ENCODE results near the gene DEPDC5. TPM values are rescaled to one million over a fixed set of nuclear protein-coding genes. Genes with fewer than 3 reads are reported as not detected.
A peak's percentile ranks its signal among the peaks of the same experiment; 100 is the strongest.
"Not testable (repeated sequence)": the region's sequence is repeated elsewhere in the genome, so short reads cannot be mapped to it uniquely, and the experiment has no call there.

The DEPDC5 gene
- total and polyA plus RNA-seq, 4 experiments from 2014 or later: 3.9 to 54.4 (median 32.0) TPM

DNA sequence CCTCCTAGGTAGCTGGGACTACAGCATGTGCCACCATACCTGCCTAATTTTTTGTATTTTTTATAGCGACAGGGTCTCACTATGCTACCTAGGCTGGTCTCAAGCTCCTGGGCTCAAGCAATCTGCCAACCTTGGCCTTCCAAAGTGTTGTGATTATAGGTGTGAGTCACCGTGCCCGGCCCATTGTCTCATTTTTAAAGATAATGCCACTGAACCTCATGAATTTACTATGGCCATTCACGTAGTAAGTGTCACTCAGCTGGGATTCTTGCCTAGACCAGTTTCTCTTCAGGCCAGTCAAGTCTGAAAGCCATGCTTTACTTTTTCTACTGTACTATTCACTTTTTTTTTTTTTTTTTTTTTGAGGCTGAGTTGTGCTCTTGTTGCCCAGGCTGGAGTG, 22.4 kb downstream of the DEPDC5 start:
- Histone ChIP-seq H3K4me1 (ENCODE audit: insufficient read depth, low read length) (no peaks in the 10 kb centered on the region), H3K9me3 (ENCODE audit: control insufficient read depth in 1 of 2, low read length in 2 of 2) (no peaks in the 10 kb centered on the region), H3K27me3 (ENCODE audit: insufficient read depth, low read length) (no peaks in the 10 kb centered on the region), H3K4me3 (ENCODE audit: low read length in 2 of 2) (no peak overlapping the region), H3K36me3 (ENCODE audit: insufficient read depth, low read length) (peaks cover 27% of the 10 kb centered on the region), H3K27ac (ENCODE audit: low read depth, low read length) (no peak overlapping the region)
- Mint-ChIP-seq H3K27me3 (no peaks in the 10 kb centered on the region), H3K9me3 (no peaks in the 10 kb centered on the region), H3K36me3 (peaks cover 34 to 54% of the 10 kb centered on the region in 2 donors), H3K27ac (no peak overlapping the region), H3K4me3 (no peak overlapping the region), H3K4me1 (peaks cover 0 to 2% (median 0%) of the 10 kb centered on the region in 4 donors)
- ChIA-PET POLR2A (ENCODE audit: partially characterized antibody) (interaction anchor here (1.3 kb wide), 1 partner anchor 23 kb away, joined by 4 read pairs; the partner anchor contains the start of gene DEPDC5), CTCF (ENCODE audit: partially characterized antibody) (no interaction called here)
- intact Hi-C loops (cut with micrococcal nuclease): no loop called here
- no peak for DNase-seq

DNA sequence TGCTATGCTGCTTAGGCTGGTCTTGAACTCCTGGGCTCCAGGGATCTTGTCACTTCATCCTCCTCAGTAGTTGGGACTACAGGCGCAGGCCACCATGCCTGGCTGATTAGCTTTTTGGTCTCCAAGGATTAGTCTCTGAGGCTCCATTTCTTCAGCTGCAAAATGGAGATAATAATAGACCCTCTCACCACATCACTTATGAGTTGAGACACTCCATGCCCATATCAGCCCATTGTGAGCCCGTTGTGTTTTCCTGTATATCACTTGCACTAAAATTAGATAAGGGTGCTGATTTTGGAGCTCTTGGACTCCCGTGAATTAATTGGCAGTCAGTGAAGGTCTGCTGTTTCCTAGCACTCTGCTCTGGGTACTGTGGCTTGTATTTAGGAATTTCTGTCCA, 36.0 kb downstream of the DEPDC5 start:
- intact Hi-C loops (cut with micrococcal nuclease): no loop called here
- Mint-ChIP-seq H3K9me3 (no peaks in the 10 kb centered on the region), H3K4me1 (peaks cover 0 to 2% (median 0%) of the 10 kb centered on the region in 4 donors), H3K27ac (peak overlapping the region in 1 of 7 donors; percentile 14), H3K4me3 (no peak overlapping the region), H3K36me3 (peaks cover 3 to 27% of the 10 kb centered on the region in 2 donors), H3K27me3 (no peaks in the 10 kb centered on the region)
- Histone ChIP-seq H3K27ac (ENCODE audit: low read depth, low read length) (no peak overlapping the region), H3K27me3 (ENCODE audit: insufficient read depth, low read length) (no peaks in the 10 kb centered on the region), H3K36me3 (ENCODE audit: insufficient read depth, low read length) (peaks cover 10% of the 10 kb centered on the region), H3K4me1 (ENCODE audit: insufficient read depth, low read length) (no peaks in the 10 kb centered on the region), H3K9me3 (ENCODE audit: control insufficient read depth in 1 of 2, low read length in 2 of 2) (no peaks in the 10 kb centered on the region), H3K4me3 (ENCODE audit: low read length in 2 of 2) (no peak overlapping the region)
- CTCF ChIA-PET (ENCODE audit: partially characterized antibody): no interaction called here
- POLR2A ChIA-PET (ENCODE audit: partially characterized antibody): no interaction called here
- no peak for DNase-seq

DNA sequence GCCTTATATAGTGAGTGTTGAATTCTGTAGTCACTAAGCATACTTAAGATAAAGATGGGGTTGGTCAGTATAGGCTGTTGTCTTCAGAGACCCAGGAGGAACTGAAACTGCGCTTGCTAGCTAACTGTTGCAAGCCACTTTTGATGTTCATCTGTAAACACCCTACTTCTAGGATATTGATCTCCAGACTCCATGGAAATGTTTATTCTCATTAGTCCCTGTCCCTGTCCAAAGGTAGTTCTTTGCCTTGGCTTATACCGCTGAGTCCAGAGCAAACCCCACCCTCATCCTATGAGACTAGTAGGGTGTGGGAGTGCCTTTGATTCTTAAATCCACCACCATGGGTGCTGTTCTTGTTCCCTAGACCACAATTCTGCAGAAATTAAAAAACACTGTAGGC, 36.4 kb downstream of the DEPDC5 start:
- DNase-seq: no peak
- Histone ChIP-seq H3K27me3 (ENCODE audit: insufficient read depth, low read length) (no peaks in the 10 kb centered on the region), H3K4me1 (ENCODE audit: insufficient read depth, low read length) (no peaks in the 10 kb centered on the region), H3K4me3 (ENCODE audit: low read length in 2 of 2) (no peak overlapping the region), H3K9me3 (ENCODE audit: control insufficient read depth in 1 of 2, low read length in 2 of 2) (no peaks in the 10 kb centered on the region), H3K27ac (ENCODE audit: low read depth, low read length) (no peak overlapping the region), H3K36me3 (ENCODE audit: insufficient read depth, low read length) (peaks cover 10% of the 10 kb centered on the region)
- intact Hi-C loops (cut with micrococcal nuclease): no loop called here
- peak overlapping the region in 1 of 7 donors; percentile 72 for H3K27ac Mint-ChIP-seq
- H3K36me3 Mint-ChIP-seq: peaks cover 0 to 22% of the 10 kb centered on the region in 2 donors
- ChIA-PET CTCF (ENCODE audit: partially characterized antibody) (no interaction called here), POLR2A (ENCODE audit: partially characterized antibody) (no interaction called here)
- no peaks in the 10 kb centered on the region for H3K9me3 Mint-ChIP-seq
- no peaks in the 10 kb centered on the region for H3K27me3 Mint-ChIP-seq
- peaks cover 0 to 2% (median 0%) of the 10 kb centered on the region in 4 donors for H3K4me1 Mint-ChIP-seq
- H3K4me3 Mint-ChIP-seq: no peak overlapping the region

DNA sequence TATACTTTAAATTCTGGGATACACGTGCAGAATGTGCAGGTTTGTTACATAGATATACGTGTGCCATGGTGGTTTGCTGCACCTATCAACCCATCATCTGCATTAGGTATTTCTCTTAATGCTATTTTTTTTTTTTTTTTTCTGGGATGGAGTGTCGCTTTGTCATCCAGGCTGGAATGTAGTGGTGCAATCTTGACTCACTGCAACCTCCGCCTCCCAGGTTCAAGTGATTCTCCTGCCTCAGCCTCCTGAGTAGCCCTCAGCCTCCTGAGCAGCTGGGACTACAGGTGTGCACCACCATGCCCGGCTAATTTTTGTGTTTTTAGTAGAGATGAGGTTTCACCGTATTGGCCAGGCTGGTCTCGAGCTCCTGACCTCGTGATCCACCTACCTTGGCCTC, 45.5 kb downstream of the DEPDC5 start:
- H3K27me3 Mint-ChIP-seq; H3K4me1 Mint-ChIP-seq; DNase-seq; H3K4me1 ChIP-seq (ENCODE audit: insufficient read depth, low read length); H3K27ac ChIP-seq (ENCODE audit: low read depth, low read length); H3K27me3 ChIP-seq (ENCODE audit: insufficient read depth, low read length); H3K9me3 ChIP-seq (ENCODE audit: control insufficient read depth in 1 of 2, low read length in 2 of 2); H3K9me3 Mint-ChIP-seq; intact Hi-C loops (cut with micrococcal nuclease); POLR2A ChIA-PET (ENCODE audit: partially characterized antibody); H3K27ac Mint-ChIP-seq; H3K4me3 Mint-ChIP-seq; H3K4me3 ChIP-seq (ENCODE audit: low read length in 2 of 2): not testable (repeated sequence)
- H3K36me3 ChIP-seq (ENCODE audit: insufficient read depth, low read length): peaks cover 34% of the 10 kb centered on the region
- CTCF ChIA-PET (ENCODE audit: partially characterized antibody): interaction anchor here (0.6 kb wide), 1 partner anchor 353 kb away, joined by 3 read pairs; no protein-coding TSS in a partner anchor
- peaks cover 45 to 54% of the 10 kb centered on the region in 2 donors for H3K36me3 Mint-ChIP-seq

DNA sequence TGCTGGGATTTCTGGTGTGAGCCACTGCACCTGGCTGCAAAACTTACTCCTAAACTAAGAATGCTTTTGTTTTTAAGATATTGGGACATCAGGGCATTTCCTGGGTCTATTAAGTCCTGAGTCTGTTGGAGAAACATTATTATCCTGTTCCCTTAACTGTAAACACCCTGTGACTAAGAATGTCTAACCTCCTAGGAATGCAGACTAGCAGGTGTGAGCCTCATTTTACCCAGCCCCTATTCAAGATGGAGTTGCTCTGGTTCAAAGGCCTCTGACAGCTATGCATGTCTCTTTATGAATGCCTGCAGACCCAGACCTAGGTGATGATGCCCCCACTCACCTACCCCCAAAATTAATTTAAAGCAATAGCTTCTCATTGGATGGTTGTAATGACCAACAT, 46.2 kb downstream of the DEPDC5 start:
- no peak overlapping the region for H3K27ac ChIP-seq (ENCODE audit: low read depth, low read length)
- no peak for DNase-seq
- H3K36me3 ChIP-seq (ENCODE audit: insufficient read depth, low read length): peaks cover 40% of the 10 kb centered on the region
- POLR2A ChIA-PET (ENCODE audit: partially characterized antibody): no interaction called here
- Mint-ChIP-seq H3K4me1 (peaks cover 0 to under 1% (median 0%) of the 10 kb centered on the region in 4 donors), H3K27ac (no peak overlapping the region), H3K4me3 (no peak overlapping the region), H3K9me3 (no peaks in the 10 kb centered on the region), H3K27me3 (no peaks in the 10 kb centered on the region), H3K36me3 (peaks cover 49 to 61% of the 10 kb centered on the region in 2 donors)
- H3K27me3 ChIP-seq (ENCODE audit: insufficient read depth, low read length): no peaks in the 10 kb centered on the region
- H3K4me1 ChIP-seq (ENCODE audit: insufficient read depth, low read length): no peaks in the 10 kb centered on the region
- CTCF ChIA-PET (ENCODE audit: partially characterized antibody): no interaction called here
- H3K9me3 ChIP-seq (ENCODE audit: control insufficient read depth in 1 of 2, low read length in 2 of 2): no peaks in the 10 kb centered on the region
- no peak overlapping the region for H3K4me3 ChIP-seq (ENCODE audit: low read length in 2 of 2)
- intact Hi-C loops (cut with micrococcal nuclease): no loop called here

DNA sequence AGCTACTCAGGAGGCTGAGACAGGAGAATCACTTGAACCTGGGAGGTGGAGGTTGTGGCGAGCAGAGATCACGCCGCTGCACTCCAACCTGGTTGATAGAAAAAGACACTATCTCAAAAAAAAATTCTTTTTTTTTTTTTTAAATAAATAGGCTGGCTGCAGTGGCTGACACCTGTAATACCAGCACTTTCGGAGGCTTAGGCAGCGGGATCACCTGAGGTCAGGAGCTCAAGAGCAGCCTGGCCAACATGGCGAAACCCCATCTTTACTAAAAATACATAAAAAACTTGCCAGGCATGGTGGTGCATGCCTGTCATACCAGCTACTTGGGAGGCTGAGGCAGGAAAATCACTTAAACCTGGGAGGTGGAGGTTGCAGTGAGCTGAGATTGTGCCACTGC, 47.0 kb downstream of the DEPDC5 start:
- H3K9me3 ChIP-seq (ENCODE audit: control insufficient read depth in 1 of 2, low read length in 2 of 2); H3K4me3 ChIP-seq (ENCODE audit: low read length in 2 of 2); DNase-seq; intact Hi-C loops (cut with micrococcal nuclease); H3K4me3 Mint-ChIP-seq; H3K27me3 ChIP-seq (ENCODE audit: insufficient read depth, low read length); H3K27me3 Mint-ChIP-seq; H3K4me1 ChIP-seq (ENCODE audit: insufficient read depth, low read length); H3K27ac Mint-ChIP-seq; H3K4me1 Mint-ChIP-seq; H3K27ac ChIP-seq (ENCODE audit: low read depth, low read length); H3K9me3 Mint-ChIP-seq; POLR2A ChIA-PET (ENCODE audit: partially characterized antibody): not testable (repeated sequence)
- H3K36me3 ChIP-seq (ENCODE audit: insufficient read depth, low read length): peaks cover 48% of the 10 kb centered on the region
- H3K36me3 Mint-ChIP-seq: peaks cover 53 to 67% of the 10 kb centered on the region in 2 donors
- CTCF ChIA-PET (ENCODE audit: partially characterized antibody): interaction anchor here (0.6 kb wide), 1 partner anchor 68 kb away, joined by 4 read pairs; no protein-coding TSS in a partner anchor

DNA sequence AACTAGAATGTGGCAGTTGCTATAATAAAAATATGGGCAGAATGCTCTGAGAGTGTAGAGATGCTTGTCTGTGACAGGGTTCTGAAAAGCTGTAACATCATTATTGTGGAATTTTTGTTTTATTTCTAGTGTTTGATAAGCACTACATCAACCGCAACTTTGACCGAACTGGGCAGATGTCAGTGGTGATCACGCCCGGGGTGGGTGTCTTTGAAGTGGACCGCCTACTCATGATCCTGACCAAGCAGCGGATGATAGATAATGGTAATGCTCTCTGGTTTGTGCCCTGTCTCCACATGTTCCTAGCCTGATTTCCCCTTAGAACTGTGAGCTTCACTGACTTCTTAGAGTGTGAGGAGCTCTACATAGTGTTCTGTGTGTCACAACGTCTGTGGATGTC, 48.8 kb downstream of the DEPDC5 start:
- H3K36me3 Mint-ChIP-seq: peaks cover 52 to 67% of the 10 kb centered on the region in 2 donors

DNA sequence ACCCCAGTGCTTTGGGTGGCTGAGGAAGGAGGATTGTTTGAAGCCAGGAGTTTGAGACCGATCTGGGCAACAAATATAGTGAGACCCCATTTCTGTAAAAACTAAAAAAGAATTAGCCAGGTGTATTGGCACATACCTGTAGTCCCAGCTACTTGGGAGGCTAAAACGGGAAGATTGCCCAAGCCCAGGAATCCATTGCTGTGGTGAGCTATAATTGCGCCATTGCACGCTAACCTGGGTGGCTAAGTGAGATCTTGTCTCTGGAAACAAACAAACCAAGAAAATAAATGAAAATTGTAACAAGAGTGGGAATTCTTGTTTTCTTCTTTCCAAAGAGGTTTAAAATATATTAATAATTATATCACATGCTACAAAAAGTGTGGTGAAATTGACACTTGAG, 52.9 kb downstream of the DEPDC5 start:
- CTCF ChIA-PET (ENCODE audit: partially characterized antibody): no interaction called here

More for the DNA sequence above, 48.8 kb downstream of the DEPDC5 start:
- no peaks in the 10 kb centered on the region for H3K9me3 Mint-ChIP-seq
- H3K27ac ChIP-seq (ENCODE audit: low read depth, low read length): no peak overlapping the region
- H3K27ac Mint-ChIP-seq: no peak overlapping the region
- H3K9me3 ChIP-seq (ENCODE audit: control insufficient read depth in 1 of 2, low read length in 2 of 2): no peaks in the 10 kb centered on the region
- no peak overlapping the region for H3K4me3 Mint-ChIP-seq
- peaks cover 0 to 2% (median 0%) of the 10 kb centered on the region in 4 donors for H3K4me1 Mint-ChIP-seq
- H3K27me3 Mint-ChIP-seq: no peaks in the 10 kb centered on the region
- intact Hi-C loops (cut with micrococcal nuclease): no loop called here
- ChIA-PET CTCF (ENCODE audit: partially characterized antibody) (interaction anchor here (0.7 kb wide), 1 partner anchor 150 kb away, joined by 4 read pairs; no protein-coding TSS in a partner anchor), POLR2A (ENCODE audit: partially characterized antibody) (no interaction called here)
- H3K27me3 ChIP-seq (ENCODE audit: insufficient read depth, low read length): no peaks in the 10 kb centered on the region
- H3K36me3 ChIP-seq (ENCODE audit: insufficient read depth, low read length): peaks cover 49% of the 10 kb centered on the region
- no peaks in the 10 kb centered on the region for H3K4me1 ChIP-seq (ENCODE audit: insufficient read depth, low read length)
- no peak for DNase-seq
- H3K4me3 ChIP-seq (ENCODE audit: low read length in 2 of 2): no peak overlapping the region

More for the DNA sequence above, 52.9 kb downstream of the DEPDC5 start:
- H3K27ac Mint-ChIP-seq: no peak overlapping the region
- peaks cover 0 to 2% (median 0%) of the 10 kb centered on the region in 4 donors for H3K4me1 Mint-ChIP-seq
- H3K36me3 Mint-ChIP-seq: peaks cover 54 to 74% of the 10 kb centered on the region in 2 donors
- H3K9me3 ChIP-seq (ENCODE audit: control insufficient read depth in 1 of 2, low read length in 2 of 2): no peaks in the 10 kb centered on the region
- H3K4me1 ChIP-seq (ENCODE audit: insufficient read depth, low read length): no peaks in the 10 kb centered on the region
- no peaks in the 10 kb centered on the region for H3K9me3 Mint-ChIP-seq
- H3K27me3 Mint-ChIP-seq: no peaks in the 10 kb centered on the region
- POLR2A ChIA-PET (ENCODE audit: partially characterized antibody): no interaction called here
- H3K27ac ChIP-seq (ENCODE audit: low read depth, low read length): no peak overlapping the region
- H3K27me3 ChIP-seq (ENCODE audit: insufficient read depth, low read length): no peaks in the 10 kb centered on the region
- no peak for DNase-seq
- H3K4me3 Mint-ChIP-seq: no peak overlapping the region
- H3K36me3 ChIP-seq (ENCODE audit: insufficient read depth, low read length): peaks cover 44% of the 10 kb centered on the region
- no peak overlapping the region for H3K4me3 ChIP-seq (ENCODE audit: low read length in 2 of 2)
- intact Hi-C loops (cut with micrococcal nuclease): no loop called here
